GM03348 (cell line): ENCODE data around the gene ST6GAL1.
"Not testable (repeated sequence)": the region's sequence is repeated elsewhere in the genome, so short reads cannot be mapped to it uniquely, and the experiment has no call there.

Experiments used
- DNase-seq: peaks from one replicate; pipeline ENCODE4 v3.0.0; 2012; ENCODE audit warnings: low spot score

ST6GAL1 gene

GRCh38 chr3:186930143-186930640, at the start of gene ST6GAL1:
TSS of gene ST6GAL1 (plus strand) at chr3:186930526. CDS start at chr3:187042704, 112,178 bp downstream.
- peak; percentile 55 for DNase-seq

- DNase-seq = no peak
These were observed 48.2 kb upstream of the ST6GAL1 start for GRCh38 chr3:186882150-186882524.

GRCh38 chr3:186882881-186883685, 47.2 kb upstream of the ST6GAL1 start:
- peak; percentile 64 for DNase-seq

- no peak for DNase-seq
These were observed 46.7 kb upstream of the ST6GAL1 start for GRCh38 chr3:186883686-186884058.

GRCh38 chr3:186884868-186885267, 45.5 kb upstream of the ST6GAL1 start:
- not testable (repeated sequence) for DNase-seq

GRCh38 chr3:186886202-186886981, 43.9 kb upstream of the ST6GAL1 start:
- no peak for DNase-seq

- not testable (repeated sequence) for DNase-seq
These were observed 42.8 kb upstream of the ST6GAL1 start for GRCh38 chr3:186887507-186887938.

GRCh38 chr3:186888569-186888968, 41.8 kb upstream of the ST6GAL1 start:
- DNase-seq = no peak

GRCh38 chr3:186889698-186890097, 40.6 kb upstream of the ST6GAL1 start:
- not testable (repeated sequence) for DNase-seq

GRCh38 chr3:186890911-186891310, 39.4 kb upstream of the ST6GAL1 start:
- DNase-seq = no peak

- not testable (repeated sequence) for DNase-seq
These were observed 37.3 kb upstream of the ST6GAL1 start for GRCh38 chr3:186893071-186893470.

GRCh38 chr3:186895406-186895805, 34.9 kb upstream of the ST6GAL1 start:
- DNase-seq = no peak

GRCh38 chr3:186896006-186896405, 34.3 kb upstream of the ST6GAL1 start:
- DNase-seq = no peak

- no peak for DNase-seq
These were observed 33.5 kb upstream of the ST6GAL1 start for GRCh38 chr3:186896875-186897274.

- DNase-seq = peak; percentile 20
These were observed 29.1 kb upstream of the ST6GAL1 start for GRCh38 chr3:186901135-186901734.

- DNase-seq = no peak
These were observed 28.2 kb upstream of the ST6GAL1 start for GRCh38 chr3:186902154-186902553.

GRCh38 chr3:186902713-186903112, 27.6 kb upstream of the ST6GAL1 start:
- DNase-seq = no peak

GRCh38 chr3:186903676-186904075, 26.6 kb upstream of the ST6GAL1 start:
- not testable (repeated sequence) for DNase-seq

GRCh38 chr3:186907075-186907474, 23.3 kb upstream of the ST6GAL1 start:
- not testable (repeated sequence) for DNase-seq

GRCh38 chr3:186909078-186909853, 21.1 kb upstream of the ST6GAL1 start:
- no peak for DNase-seq
